Subcutaneous adipose tissue (tissue), 4 donors: ENCODE measurements around the gene CCDC174. TPM values are rescaled to one million over a fixed set of nuclear protein-coding genes. Genes with fewer than 3 reads are reported as not detected.

ENCODE experiments used
- total RNA-seq, 4 donors: library from RNA; depleted of rRNA; stranded (reverse); fragments of >200 nt; gene quantifications; one replicate each; pipeline ENCODE4 v1.1.0, GENCODE V29; 2016
- TF ChIP-seq, protein P1 (sequence below): fragments of 450-650 bp; IDR thresholded peaks from one replicate; pipeline ENCODE4 v1.5.1; 2016; ENCODE audit warnings: low read depth, mild to moderate bottlenecking, control low read depth, antibody characterized with exemption, moderate library complexity

The CCDC174 gene
- total RNA-seq, 4 donors from 2014 or later, result 16.0 to 36.1 (median 18.9) TPM

DNA sequence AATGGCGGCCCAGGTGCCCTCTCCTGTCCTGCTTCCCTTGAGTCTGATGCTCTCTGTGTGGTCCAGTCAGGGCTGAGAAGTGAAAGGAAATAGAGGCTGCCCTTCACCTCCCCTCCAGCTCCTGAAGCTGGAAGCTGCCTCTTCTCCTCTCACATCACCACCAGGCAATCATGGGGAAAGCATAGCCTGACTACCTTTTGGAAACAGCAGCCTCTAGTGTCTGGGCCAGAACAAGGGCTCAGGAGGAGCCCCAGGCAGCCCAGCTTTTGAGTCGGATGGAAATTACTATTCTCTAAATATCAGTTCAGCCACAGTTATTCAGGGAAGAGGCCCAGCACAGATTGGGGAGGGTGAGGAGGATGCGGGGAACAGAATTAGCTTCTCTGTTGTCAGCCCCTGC, 43.3 kb upstream of the CCDC174 start:
- TF ChIP-seq, protein P1, sequence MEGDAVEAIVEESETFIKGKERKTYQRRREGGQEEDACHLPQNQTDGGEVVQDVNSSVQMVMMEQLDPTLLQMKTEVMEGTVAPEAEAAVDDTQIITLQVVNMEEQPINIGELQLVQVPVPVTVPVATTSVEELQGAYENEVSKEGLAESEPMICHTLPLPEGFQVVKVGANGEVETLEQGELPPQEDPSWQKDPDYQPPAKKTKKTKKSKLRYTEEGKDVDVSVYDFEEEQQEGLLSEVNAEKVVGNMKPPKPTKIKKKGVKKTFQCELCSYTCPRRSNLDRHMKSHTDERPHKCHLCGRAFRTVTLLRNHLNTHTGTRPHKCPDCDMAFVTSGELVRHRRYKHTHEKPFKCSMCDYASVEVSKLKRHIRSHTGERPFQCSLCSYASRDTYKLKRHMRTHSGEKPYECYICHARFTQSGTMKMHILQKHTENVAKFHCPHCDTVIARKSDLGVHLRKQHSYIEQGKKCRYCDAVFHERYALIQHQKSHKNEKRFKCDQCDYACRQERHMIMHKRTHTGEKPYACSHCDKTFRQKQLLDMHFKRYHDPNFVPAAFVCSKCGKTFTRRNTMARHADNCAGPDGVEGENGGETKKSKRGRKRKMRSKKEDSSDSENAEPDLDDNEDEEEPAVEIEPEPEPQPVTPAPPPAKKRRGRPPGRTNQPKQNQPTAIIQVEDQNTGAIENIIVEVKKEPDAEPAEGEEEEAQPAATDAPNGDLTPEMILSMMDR, result no peak

DNA sequence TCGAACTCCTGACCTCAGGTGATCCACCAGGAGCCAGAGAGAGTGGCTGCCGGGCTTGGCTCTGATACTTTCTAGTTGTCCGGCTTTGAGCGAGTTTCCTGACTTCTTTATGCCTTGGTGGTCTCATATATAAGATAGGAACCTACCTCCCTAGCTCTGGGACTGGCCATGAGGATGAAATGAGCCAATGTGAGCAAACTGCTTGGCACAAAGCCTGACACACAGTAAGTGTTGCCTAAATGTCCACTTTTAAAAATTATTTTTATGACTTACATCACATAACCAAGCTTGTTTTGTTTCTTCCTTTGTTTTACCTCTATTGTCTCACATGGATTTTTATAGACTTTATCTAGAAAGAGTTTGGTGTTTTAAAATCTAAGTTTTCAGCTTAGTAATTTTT, 42.1 kb upstream of the CCDC174 start:
- TF ChIP-seq, protein P1, result no peak

DNA sequence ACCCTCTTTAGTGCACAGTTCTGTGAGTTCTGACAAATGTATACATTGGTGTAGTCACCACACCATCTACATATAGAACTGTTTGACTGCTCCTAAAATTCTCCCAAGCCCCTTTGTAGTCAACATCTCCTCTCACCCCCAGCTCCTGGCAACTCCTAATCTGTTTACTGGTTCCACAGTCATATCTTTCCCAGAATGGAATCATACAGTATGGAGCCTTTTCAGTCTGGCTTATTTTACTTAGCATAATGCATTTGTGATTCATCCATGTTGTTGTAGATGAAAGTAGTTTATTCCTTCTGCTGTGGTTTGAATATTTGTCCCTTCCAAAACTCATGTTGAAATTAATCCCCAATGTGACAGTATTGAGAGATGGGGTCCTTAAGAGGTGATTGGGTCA, 41.6 kb upstream of the CCDC174 start:
- TF ChIP-seq, protein P1, result no peak

GRCh38 chr3:14614189-14614588, 37.4 kb upstream of the CCDC174 start:
- TF ChIP-seq, protein P1, result no peak

DNA sequence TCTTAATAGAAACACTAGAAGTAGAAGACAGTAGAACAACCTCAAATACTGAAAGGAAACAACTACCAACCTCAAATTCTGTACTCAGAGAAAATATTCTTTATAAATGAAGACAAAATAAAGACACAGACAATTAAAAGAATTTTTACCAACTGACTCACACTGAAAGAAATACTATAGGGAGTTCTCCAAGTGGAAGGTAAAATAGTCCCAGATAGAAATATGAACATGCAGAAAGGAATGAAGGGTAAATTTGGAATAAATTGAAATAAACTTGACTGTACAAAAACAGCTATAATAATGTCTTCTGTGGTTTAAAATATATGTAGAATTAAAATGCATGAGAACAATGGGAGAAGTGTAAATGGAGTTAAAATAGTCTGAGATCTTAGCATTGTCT, 36.7 kb upstream of the CCDC174 start:
- TF ChIP-seq, protein P1, result no peak

DNA sequence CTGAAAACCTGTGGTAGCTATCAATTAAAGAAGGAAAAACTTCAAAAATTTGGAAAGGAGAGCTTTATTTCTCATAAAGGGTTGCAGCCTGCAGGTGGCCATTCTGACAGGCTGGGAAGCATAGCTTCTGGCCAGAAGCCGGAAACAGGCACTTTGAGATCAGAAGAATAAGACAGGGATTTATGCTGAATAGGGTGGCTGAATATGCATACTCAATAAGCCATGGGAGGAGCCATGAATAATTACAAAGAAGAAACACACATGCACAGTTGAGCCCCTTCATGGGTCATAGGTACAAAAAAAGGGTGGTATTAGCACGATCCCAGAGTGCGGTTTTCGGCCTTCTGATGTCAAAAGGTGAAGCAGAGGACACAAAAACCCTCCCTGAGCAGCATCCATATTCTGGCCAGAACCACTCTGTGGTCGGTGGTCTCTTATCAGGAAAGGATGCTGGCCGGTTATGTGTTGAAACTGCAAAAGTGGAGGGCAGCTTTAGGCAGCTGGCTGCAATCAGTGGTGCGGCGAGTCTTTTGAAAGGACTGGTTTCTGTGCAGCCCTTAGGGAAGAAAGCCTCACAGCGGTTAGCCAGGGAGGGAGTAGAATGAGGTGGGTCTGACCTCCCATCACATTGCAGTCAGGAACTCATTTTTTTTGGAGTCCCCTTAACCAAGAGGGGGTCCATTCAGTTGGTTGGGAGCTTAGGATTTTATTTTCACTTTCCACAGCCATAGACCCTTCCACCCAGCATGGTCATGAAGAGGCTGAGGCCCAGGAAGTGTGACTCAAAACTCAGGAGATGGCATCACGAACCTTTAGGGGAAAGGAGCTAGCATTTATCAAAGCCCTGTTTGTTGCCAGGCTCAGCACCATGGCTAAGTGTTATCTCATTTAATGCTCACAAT, 34.7 kb upstream of the CCDC174 start:
- TF ChIP-seq, protein P1, result no peak

- TF ChIP-seq, protein P1, result no peak
Observed at GRCh38 chr3:14617508-14618023, 34.0 kb upstream of the CCDC174 start.
